Glutamatergic neuron (in vitro differentiated cells): ENCODE results near the gene ANKMY1. TPM values are rescaled to one million over a fixed set of nuclear protein-coding genes. Genes with fewer than 3 reads are reported as not detected.

Experiments
- DNase-seq: peaks from one replicate; pipeline ENCODE4 v3.0.0; 2022
- H3K27ac Mint-ChIP-seq: one replicate; pipeline ENCODE4 v1.8.0; 2020; ENCODE audit warnings: mild to moderate bottlenecking, mixed read lengths, inconsistent platforms; ENCODE audit not compliant: unreplicated experiment
- H3K27me3 Mint-ChIP-seq: one replicate; pipeline ENCODE4 v1.8.0; 2020; ENCODE audit warnings: mild to moderate bottlenecking, moderate library complexity, mixed read lengths, inconsistent platforms; ENCODE audit not compliant: unreplicated experiment
- H3K36me3 Mint-ChIP-seq: one replicate; pipeline ENCODE4 v1.8.0; 2020; ENCODE audit warnings: mild to moderate bottlenecking, mixed read lengths, inconsistent platforms; ENCODE audit not compliant: unreplicated experiment
- H3K4me1 Mint-ChIP-seq: one replicate; pipeline ENCODE4 v1.8.0; 2020; ENCODE audit warnings: mild to moderate bottlenecking, low read depth, mixed read lengths, inconsistent platforms; ENCODE audit not compliant: unreplicated experiment
- H3K4me3 Mint-ChIP-seq: one replicate; pipeline ENCODE4 v1.8.0; 2020; ENCODE audit warnings: mild to moderate bottlenecking, mixed read lengths, inconsistent platforms; ENCODE audit not compliant: unreplicated experiment
- H3K9me3 Mint-ChIP-seq: one replicate; pipeline ENCODE4 v1.8.0; 2020; ENCODE audit warnings: mild to moderate bottlenecking, moderate library complexity, mixed read lengths, inconsistent platforms; ENCODE audit not compliant: unreplicated experiment
- CTCF ChIP-seq: fragments of 200-600 bp; sonication (generic); IDR thresholded peaks from one replicate; pipeline ENCODE4 v1.5.0; 2021; ENCODE audit not compliant: partially characterized antibody, unreplicated experiment
- total RNA-seq: library from RNA; stranded (reverse); fragmentation: NEBNext Ultra II Directional; extraction: Animal tissue kit (Norgen Biotek cat#: 25700); gene quantifications from one replicate; pipeline ENCODE4 v1.2.1, GENCODE V29; 2021; ENCODE audit not compliant: unreplicated experiment

ANKMY1 gene
- total RNA-seq, 1 donor from 2014 or later = 9.0 TPM

- no peak overlapping the region for H3K27ac Mint-ChIP-seq
- H3K36me3 Mint-ChIP-seq = peaks cover 6% of the 10 kb centered on the region
- TF ChIP-seq CTCF = no peak
- H3K4me1 Mint-ChIP-seq = peaks cover 8% of the 10 kb centered on the region
- H3K27me3 Mint-ChIP-seq = peaks cover 9% of the 10 kb centered on the region
- H3K9me3 Mint-ChIP-seq = peaks cover 13% of the 10 kb centered on the region
- no peak overlapping the region for H3K4me3 Mint-ChIP-seq
- no peak for DNase-seq
These were observed 125.4 kb downstream of the ANKMY1 start for GRCh38 chr2:240432430-240432819.

- TF ChIP-seq CTCF = no peak
- peaks cover 12% of the 10 kb centered on the region for H3K9me3 Mint-ChIP-seq
- no peak overlapping the region for H3K27ac Mint-ChIP-seq
- no peak overlapping the region for H3K4me3 Mint-ChIP-seq
- DNase-seq = no peak
- peaks cover 10% of the 10 kb centered on the region for H3K27me3 Mint-ChIP-seq
- peaks cover 8% of the 10 kb centered on the region for H3K4me1 Mint-ChIP-seq
- peaks cover 9% of the 10 kb centered on the region for H3K36me3 Mint-ChIP-seq
These were observed 125.9 kb downstream of the ANKMY1 start for GRCh38 chr2:240431661-240432424.

GRCh38 chr2:240431271-240431660, 126.5 kb downstream of the ANKMY1 start:
- Mint-ChIP-seq H3K4me3 (no peak overlapping the region), H3K27me3 (peaks cover 12% of the 10 kb centered on the region), H3K9me3 (peaks cover 13% of the 10 kb centered on the region), H3K4me1 (peaks cover 8% of the 10 kb centered on the region), H3K27ac (no peak overlapping the region), H3K36me3 (peaks cover 14% of the 10 kb centered on the region)
- TF ChIP-seq CTCF = no peak
- DNase-seq = no peak

GRCh38 chr2:240430595-240430994, 127.2 kb downstream of the ANKMY1 start:
- Mint-ChIP-seq H3K27me3 (peaks cover 12% of the 10 kb centered on the region), H3K4me1 (peaks cover 8% of the 10 kb centered on the region), H3K4me3 (no peak overlapping the region), H3K9me3 (peaks cover 13% of the 10 kb centered on the region), H3K27ac (no peak overlapping the region), H3K36me3 (peaks cover 21% of the 10 kb centered on the region)
- no peak for DNase-seq
- no peak for TF ChIP-seq CTCF

- H3K27me3 Mint-ChIP-seq = peaks cover 12% of the 10 kb centered on the region
- peaks cover 13% of the 10 kb centered on the region for H3K9me3 Mint-ChIP-seq
- no peak overlapping the region for H3K4me3 Mint-ChIP-seq
- peaks cover 22% of the 10 kb centered on the region for H3K36me3 Mint-ChIP-seq
- H3K4me1 Mint-ChIP-seq = peaks cover 8% of the 10 kb centered on the region
- H3K27ac Mint-ChIP-seq = no peak overlapping the region
- no peak for TF ChIP-seq CTCF
- peak; percentile 19 for DNase-seq
These were observed 127.8 kb downstream of the ANKMY1 start for GRCh38 chr2:240429872-240430491.
